Stimulated activated CD4-positive, alpha-beta T cell treated with anti-CD3 and anti-CD28 coated beads, Interleukin-4, amount 100 ng/mL, for 24 hours (primary cell): ENCODE measurements around the gene PCK2.

Experiments
- DNase-seq: peaks from one replicate; pipeline ENCODE4 v3.0.0-alpha.2; 2020

Gene PCK2

GRCh38 chr14:24062216-24062980 is 31.7 kb upstream of the PCK2 start:
- no peak for DNase-seq

DNA sequence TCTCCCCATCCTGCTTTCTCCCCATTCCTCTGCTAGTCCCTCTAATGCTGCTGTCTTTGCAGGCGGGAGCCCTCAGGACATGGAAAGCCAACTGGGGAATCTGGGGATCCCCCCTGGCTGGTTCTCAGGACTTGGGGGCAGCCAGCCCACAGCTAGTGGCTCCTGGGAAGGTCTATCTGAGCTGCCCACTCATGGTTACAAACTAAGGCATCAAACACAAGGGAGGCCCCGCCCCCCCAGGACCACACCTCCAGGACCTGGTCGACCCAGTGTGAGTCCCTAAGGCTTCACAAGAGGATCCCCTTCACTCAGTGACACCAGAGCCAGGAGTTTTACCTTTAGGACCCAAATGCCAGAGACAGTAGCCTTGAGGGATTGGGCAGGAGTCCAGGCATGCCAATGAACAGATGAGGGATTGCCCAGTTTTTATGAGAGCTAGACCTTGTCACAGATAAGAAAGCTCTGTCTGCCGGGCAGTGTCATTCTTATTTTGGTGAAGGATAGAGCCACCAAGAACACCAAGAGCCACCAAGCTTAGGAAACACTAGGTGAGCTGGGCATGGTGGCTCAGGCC is 30.8 kb upstream of the PCK2 start:
- no peak for DNase-seq

GRCh38 chr14:24064091-24064795 is 29.9 kb upstream of the PCK2 start:
- DNase-seq, result no peak

- no peak for DNase-seq
These were observed 29.3 kb upstream of the PCK2 start for GRCh38 chr14:24064856-24065255.

DNA sequence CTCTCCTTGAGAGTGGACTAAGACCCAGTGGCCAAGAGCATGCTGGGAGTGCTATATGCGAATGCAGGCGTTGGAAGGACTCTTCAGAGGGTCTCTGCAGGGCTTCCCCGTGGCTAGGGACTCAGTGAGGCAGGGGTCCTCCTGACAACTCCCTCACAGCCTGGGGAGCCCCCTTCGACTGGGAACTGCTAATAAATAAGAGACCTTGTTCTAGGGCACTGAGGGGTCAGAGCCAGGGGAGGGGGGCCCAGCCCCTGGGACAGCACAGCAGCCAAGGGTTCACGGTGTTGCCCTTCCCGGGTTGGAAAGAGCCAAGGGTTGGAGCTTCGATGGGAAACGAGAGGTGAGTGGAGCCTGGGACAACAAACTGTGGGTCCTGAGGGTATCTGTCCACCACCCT is 28.7 kb upstream of the PCK2 start:
- no peak for DNase-seq

GRCh38 chr14:24066496-24067132 is 27.5 kb upstream of the PCK2 start:
- DNase-seq, result no peak

GRCh38 chr14:24067133-24068082 is 26.7 kb upstream of the PCK2 start:
- no peak for DNase-seq

DNA sequence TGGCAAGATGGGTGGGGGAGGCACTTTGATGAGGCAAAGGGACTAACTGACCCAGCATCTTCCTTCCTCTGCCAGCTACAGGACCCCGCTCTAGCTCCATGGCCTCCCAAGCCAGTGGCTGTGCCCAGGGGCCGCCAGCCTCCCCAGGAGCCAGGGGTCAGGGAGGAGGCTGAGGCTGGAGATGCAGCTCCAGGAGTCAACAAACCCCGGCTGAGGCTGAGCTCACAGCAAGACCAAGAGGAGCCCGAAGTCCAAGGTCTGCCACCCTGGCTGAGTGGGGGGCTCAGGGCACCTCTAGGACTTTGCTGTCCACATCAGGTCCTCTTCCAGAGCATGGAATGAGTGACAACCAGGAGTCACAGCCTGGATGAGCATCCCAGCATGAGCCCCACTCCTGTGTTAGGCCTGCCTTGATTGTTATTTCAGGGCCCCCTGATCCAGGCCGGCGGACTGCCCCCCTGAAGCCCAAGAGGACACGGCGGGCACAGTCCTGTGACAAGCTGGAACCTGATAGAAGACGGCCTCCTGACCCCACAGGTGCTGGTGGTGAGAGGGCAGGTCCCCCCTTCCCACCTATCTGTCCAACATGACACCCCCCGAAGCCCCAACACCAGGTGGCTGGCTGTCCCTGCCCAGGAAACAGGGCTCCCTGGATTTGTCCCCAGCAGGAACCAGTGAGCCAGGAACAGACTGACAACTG is 25.2 kb upstream of the PCK2 start:
- no peak for DNase-seq

DNA sequence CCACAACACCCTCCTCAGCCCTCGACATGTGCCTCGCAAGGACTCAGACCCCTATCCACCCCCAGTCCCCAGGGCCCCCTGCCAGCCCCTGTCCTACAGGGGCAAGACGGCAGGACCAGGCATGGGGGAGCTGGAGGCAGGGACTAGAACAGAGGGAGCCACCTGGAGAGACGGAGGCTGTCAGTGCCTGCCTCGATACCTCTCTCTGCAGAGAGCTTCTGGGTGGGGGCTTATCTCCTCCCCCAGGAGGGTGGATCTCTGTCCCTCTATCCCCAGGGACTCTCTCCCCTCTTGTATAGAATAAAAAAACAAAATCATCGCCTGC is 24.7 kb upstream of the PCK2 start:
- DNase-seq, result no peak

DNA sequence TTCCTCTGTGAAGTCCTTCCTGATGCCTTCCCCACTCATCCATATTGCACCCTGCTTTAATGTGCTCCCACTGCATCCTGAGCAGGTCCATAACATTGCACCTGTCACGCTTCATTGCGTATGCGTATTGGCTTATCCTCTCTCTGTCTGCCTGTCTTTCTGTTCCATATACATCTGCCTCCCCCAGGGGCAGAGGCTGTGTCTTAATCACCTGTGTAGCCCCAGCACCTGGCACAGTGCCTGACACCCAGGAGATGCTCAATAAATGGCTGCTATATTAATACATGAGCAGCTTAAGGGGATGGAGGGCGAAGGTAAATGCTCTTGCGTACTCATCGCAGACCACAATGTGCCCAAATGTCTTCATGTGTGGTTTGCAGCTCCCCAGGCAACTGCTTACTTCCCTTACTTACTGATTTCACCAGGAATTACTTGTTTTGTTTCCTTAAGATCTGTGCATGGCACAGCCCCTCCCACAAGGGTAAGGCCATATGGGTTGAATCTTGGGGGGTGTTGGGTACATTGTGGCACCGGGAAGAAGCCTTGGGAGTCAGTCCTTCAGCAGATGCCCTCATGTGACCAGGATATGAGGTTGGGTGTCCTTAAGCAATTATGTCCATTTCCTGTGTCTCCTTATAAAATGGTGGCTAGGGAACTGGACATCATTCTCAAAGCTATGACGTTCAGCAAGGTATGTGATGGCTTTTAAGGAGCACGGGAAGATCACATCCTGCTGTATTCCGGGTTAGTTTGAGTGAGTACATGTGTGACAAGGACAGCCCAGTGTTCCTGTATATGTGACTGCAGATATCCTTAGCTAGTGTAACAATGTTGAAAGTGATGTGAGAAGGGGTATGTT is 23.6 kb upstream of the PCK2 start:
- DNase-seq, result no peak

- DNase-seq, result peak; percentile 64
These were observed 22.9 kb upstream of the PCK2 start, which contains the start of gene CPNE6 for GRCh38 chr14:24071144-24071697. Gene CPNE6 (plus strand): TSS chr14:24071562. CDS start chr14:24072937, 1,375 bp downstream.

GRCh38 chr14:24071836-24072430 is 22.2 kb upstream of the PCK2 start:
- DNase-seq, result no peak

DNA sequence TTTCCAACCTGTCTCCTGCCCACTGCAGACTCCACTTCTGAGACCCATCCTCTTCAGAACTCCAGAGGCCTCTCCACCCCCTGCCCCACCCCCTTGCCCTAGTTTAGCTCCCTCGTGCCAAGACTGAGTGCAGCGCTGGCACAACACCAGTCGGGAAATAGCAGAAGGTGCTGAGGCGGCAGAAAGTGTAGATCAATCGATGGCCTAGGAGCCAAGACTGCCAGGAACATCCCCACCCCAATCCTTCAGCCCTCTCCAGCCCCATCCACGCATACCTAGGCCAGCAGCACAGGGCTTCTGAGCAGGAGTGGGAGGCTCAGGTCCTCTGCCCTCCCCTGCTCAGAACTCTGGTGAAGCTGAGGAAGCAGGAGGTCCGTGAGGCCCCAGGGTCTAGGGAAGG is 21.7 kb upstream of the PCK2 start:
- DNase-seq, result no peak

DNA sequence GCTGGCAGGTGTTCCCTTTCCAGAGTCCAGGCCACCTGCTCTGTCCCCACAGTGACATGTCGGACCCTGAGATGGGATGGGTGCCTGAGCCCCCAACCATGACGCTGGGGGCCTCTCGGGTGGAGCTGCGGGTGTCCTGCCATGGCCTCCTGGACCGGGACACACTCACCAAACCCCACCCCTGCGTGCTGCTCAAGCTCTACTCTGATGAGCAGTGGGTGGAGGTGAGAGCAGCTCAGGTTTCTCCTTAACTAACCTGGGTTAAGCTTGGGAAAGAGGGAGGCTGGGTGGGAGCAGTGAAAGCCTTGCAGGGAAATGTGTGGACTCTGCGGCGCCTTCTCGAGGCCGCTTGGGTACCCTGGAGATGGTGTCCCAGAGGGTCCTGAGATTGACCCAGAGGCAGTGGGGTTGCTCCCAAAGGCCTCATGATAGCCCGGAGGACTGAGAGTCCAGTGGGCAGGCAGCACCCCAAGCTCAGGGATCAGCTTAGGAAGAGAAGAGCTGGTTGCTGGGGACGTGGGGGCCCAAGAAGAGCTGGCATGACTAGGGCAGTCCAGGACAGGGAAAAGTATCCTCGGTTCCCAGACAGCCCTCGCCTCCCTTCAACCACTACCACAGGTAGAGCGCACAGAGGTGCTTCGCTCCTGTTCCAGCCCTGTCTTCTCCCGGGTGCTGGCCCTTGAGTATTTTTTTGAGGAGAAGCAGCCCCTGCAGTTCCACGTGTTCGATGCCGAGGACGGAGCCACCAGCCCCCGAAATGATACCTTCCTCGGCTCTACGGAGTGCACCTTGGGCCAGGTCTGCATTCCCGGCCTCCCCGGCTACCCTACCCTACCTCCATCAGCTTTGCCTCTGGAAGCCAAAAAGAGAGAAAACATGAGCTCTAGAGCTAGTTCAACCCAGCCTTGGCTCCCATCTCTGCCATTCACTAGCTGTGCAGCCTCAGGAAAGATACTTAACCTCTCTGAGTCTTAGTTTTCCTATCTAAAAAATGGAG is 20.9 kb upstream of the PCK2 start:
- no peak for DNase-seq

DNA sequence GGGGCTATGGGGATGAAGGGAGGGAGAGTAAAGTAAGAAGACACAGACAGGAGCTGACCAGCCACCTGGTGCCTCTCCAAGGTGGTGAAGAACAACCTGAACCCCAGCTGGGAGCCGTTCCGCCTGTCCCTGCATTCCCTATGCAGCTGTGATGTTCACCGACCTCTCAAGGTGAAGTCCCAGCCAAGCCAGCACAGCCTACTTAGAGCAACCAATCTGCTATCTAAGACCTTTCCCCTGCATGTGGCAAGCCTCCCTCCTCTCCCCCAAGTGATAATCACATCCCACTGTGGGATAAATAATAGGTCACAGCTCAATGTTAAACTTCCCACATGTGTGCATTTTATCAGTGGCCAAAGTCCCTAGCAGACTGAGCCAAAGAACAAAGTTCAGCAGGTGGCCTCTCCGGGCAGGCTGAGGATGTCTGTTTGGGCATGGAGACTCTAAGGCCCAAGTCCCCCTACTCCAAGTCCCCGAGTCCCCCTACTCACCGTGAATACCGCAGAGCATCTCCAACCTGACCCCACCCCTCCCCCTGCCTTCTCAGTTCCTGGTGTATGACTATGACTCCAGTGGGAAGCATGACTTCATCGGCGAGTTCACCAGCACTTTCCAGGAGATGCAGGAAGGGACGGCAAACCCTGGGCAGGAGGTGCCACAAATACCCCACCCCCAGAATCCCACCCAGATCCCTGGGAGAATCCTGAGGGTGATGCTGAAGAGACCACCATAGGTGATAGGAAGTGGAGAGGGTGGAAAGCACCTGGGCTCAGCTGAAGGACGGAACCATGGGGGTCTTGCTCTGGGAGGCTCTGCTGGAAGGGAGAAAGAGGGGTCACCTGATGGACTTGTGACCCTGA is 19.3 kb upstream of the PCK2 start:
- DNase-seq, result no peak

DNA sequence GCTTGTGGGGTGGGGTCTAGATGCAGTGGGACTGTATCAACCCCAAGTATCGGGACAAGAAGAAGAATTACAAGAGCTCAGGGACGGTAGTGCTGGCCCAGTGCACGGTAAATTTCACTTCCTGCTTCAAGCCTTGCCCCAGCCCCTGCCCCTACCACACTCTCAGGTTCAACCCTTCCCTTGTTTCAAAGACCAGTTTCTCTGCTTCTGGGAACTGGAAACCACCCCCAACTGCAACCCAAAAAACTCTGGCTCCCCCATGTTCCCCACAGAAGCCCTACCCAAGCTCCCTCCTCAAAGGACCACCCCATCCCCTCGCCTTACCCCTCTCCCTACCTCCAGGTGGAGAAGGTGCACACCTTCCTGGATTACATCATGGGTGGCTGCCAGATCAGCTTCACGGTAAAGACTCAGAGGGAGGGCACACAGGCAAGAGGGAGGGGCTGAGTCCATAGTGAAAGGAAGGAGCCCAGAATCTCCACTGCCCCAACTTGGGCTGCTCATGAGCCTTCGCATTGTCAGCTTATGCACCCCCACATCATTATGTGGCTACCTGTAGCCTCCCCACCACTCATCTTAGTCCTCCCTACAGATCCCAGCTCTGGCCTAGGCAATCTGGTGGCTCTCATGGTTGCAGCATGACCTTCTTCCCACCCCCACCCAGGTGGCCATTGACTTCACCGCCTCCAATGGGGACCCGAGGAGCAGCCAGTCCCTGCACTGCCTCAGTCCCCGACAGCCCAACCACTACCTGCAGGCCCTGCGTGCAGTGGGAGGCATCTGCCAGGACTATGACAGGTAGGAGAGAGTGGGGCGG is 18.4 kb upstream of the PCK2 start:
- DNase-seq, result no peak

DNA sequence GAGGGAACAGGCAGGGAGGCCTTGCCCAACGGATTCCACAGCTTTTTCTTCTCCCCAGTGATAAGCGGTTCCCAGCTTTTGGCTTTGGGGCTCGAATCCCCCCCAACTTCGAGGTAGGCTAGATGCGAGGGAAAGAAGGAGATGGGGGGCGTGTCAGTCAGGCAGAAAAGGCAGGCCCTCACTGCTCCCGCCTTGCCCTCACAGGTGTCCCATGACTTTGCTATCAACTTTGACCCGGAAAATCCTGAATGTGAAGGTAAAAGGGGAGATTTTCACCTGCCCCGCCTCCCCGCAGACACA is 17.9 kb upstream of the PCK2 start:
- no peak for DNase-seq
